Muscle of back (tissue), 11 donors: ENCODE measurements around the gene NEU4. TPM values are rescaled to one million over a fixed set of nuclear protein-coding genes. Genes with fewer than 3 reads are reported as not detected.
A peak's percentile ranks its signal among the peaks of the same experiment; 100 is the strongest.
"Not testable (repeated sequence)": the region's sequence is repeated elsewhere in the genome, so short reads cannot be mapped to it uniquely, and the experiment has no call there.

Experiments used
- DNase-seq, 3 donors: peaks; one replicate each; pipeline versions ENCODE4 v3.0.0 to v3.0.0-alpha.2; 2013
- polyA plus RNA-seq, 10 donors: library from polyadenylated mRNA; unstranded; fragments of 120-200 nt; gene quantifications; one replicate each; pipeline ENCODE4 v1.2.1, GENCODE V29; 2013; ENCODE audit not compliant: insufficient read length in 10 of 10

Gene NEU4
- polyA plus RNA-seq, 10 donors, result 3.0 to 8.5 (median 4.5) TPM

GRCh38 chr2:241798631-241799521, 10.1 kb upstream of the NEU4 start:
- no peak for DNase-seq

- DNase-seq, result no peak
These were observed 9.3 kb upstream of the NEU4 start for GRCh38 chr2:241799522-241800197.

- DNase-seq, result not testable (repeated sequence)
These were observed 8.6 kb upstream of the NEU4 start for GRCh38 chr2:241800198-241800903.

- DNase-seq, result no peak
These were observed 7.2 kb upstream of the NEU4 start for GRCh38 chr2:241801611-241802420.

- no peak for DNase-seq
These were observed 6.3 kb upstream of the NEU4 start for GRCh38 chr2:241802421-241803318.

GRCh38 chr2:241803387-241804325, 5.3 kb upstream of the NEU4 start:
- DNase-seq, result peak; percentile 54 to 91 (median 77)

- peak in 1 of 3 donors; percentile 33 for DNase-seq
These were observed 4.4 kb upstream of the NEU4 start for GRCh38 chr2:241804326-241805229.

GRCh38 chr2:241806217-241806616, 2.8 kb upstream of the NEU4 start:
- DNase-seq, result not testable (repeated sequence)

GRCh38 chr2:241808051-241808720, 807 bp upstream of the NEU4 start:
- no peak for DNase-seq

- DNase-seq, result no peak
These were observed 652 bp downstream of the NEU4 start for GRCh38 chr2:241809383-241810306.

- no peak for DNase-seq
These were observed 1.6 kb downstream of the NEU4 start for GRCh38 chr2:241810307-241811200.

GRCh38 chr2:241811201-241811951, 2.4 kb downstream of the NEU4 start:
- no peak for DNase-seq

- DNase-seq, result no peak
These were observed 3.1 kb downstream of the NEU4 start for GRCh38 chr2:241811952-241812729.
